Stomach (tissue), 9 donors: ENCODE data around the gene SERINC3. TPM values are rescaled to one million over a fixed set of nuclear protein-coding genes. Genes with fewer than 3 reads are reported as not detected.

Experiments used
- DNase-seq, 2 donors: peaks; one replicate each; pipeline versions ENCODE4 v3.0.0 to v3.0.0-alpha.2; 2013 to 2019
- H3K27ac ChIP-seq, 5 donors: fragments of 200-600 bp in 4 of 5; sonication (generic) in 4 of 5; one replicate each; pipeline ENCODE4 v1.5.1; 2013 to 2019; ENCODE audit warnings: mild to moderate bottlenecking in 1 of 5, moderate library complexity in 1 of 5
- H3K27me3 ChIP-seq, 3 donors: fragments of 200-600 bp; sonication (generic); one replicate each; pipeline ENCODE4 v1.5.1; 2017 to 2019; ENCODE audit warnings: mixed run types in 1 of 3
- H3K36me3 ChIP-seq, 4 donors: fragments of 200-600 bp; sonication (generic); 1 replicate in 3 of 4; 2 replicates in 1 of 4; pipeline ENCODE4 v1.5.1; 2016 to 2019
- H3K4me1 ChIP-seq, 4 donors: fragments of 200-600 bp; sonication (generic); one replicate each; pipeline ENCODE4 v1.5.1; 2016 to 2019
- H3K4me3 ChIP-seq, 4 donors: fragments of 200-600 bp; sonication (generic) in 3 of 4; one replicate each; pipeline ENCODE4 v1.5.1; 2016 to 2019; ENCODE audit warnings: mild to moderate bottlenecking in 1 of 4
- H3K9me3 ChIP-seq, 4 donors: fragments of 200-600 bp; sonication (generic); one replicate each; pipeline ENCODE4 v1.5.1; 2016 to 2019
- EP300 ChIP-seq: sonication (generic); formaldehyde crosslinking; IDR thresholded peaks from one replicate; pipeline ENCODE4 v1.6.1; 2017; ENCODE audit warnings: antibody characterized with exemption
- POLR2A ChIP-seq, 4 donors: fragments of 450-650 bp; IDR thresholded peaks; one replicate each; pipeline ENCODE4 v1.6.1; 2016; ENCODE audit warnings: antibody characterized with exemption in 4 of 4, control low read depth in 2 of 4, mild to moderate bottlenecking in 1 of 4, moderate library complexity in 1 of 4
- POLR2AphosphoS5 ChIP-seq, 3 donors: sonication (generic); formaldehyde crosslinking; IDR thresholded peaks; one replicate each; pipeline ENCODE4 v1.6.1; 2016; ENCODE audit warnings: antibody characterized with exemption in 3 of 3
- WGBS, 5 donors: extraction: QIAGEN DNeasy Blood & Tissue Kit in 3 of 5; methylation state at CpG; one replicate each; pipeline versions ENCODE4 v1.1.5 to v1.1.7; 2013 to 2018; 5-methylcytosine and 5-hydroxymethylcytosine counted together
- intact Hi-C: fragments of 100-400 bp; cut with DNase I; formaldehyde crosslinking; loops from one replicate; pipeline ENCODE4 v1.15.1; 2023; ENCODE audit warnings: low total_unique reads
- polyA plus RNA-seq, 3 donors: library from polyadenylated mRNA; stranded (reverse); fragments of 200-250 nt; gene quantifications; one replicate each; pipeline ENCODE4 v1.2.3, GENCODE V29; 2013
- total RNA-seq, 5 donors: library from RNA; depleted of rRNA; stranded (reverse); fragments of >200 nt; gene quantifications; one replicate each; pipeline versions ENCODE4 v1.1.0 to v1.2.3, GENCODE V29; 2014 to 2016
- TF ChIP-seq, protein P1 (sequence below), 7 experiments: fragments of 450-650 bp in 4 of 7; fragments of 200-600 bp in 3 of 7; sonication (generic) in 3 of 7; IDR thresholded peaks; one replicate each; pipeline ENCODE4 v1.5.1; 2016 to 2019; ENCODE audit warnings: antibody characterized with exemption in 7 of 7, control low read depth in 2 of 7, mild to moderate bottlenecking in 1 of 7
- donor health status: healthy with polysubstance abuse.
- donor health status: Bipolar disorder and iron deficiency.
- donor health status: healthy.

SERINC3 gene
- total and polyA plus RNA-seq, 8 donors = 9.6 to 109 (median 42.9) TPM

DNA sequence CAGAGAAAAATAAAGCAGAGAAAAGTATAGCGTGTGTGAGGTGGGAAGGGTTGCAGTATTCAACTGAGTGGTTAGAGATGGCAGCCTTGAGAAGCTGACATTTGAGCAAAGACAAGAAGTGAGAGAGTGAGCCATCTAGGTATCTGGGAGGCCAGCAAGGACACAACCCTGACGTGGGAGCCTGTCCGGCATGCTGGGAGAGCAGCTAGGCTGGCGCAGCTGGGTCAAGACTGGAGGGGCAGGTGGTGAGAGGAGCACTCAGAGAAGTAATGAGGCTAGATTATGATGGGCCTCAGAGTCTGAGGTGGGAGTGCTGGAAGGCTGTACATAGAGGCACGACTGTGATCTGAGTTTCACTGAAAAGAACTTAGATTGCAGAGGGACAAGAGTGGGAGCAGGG lies 33.3 kb downstream of the SERINC3 start:
- H3K4me1 ChIP-seq = peaks cover 0 to 22% (median 4%) of the 10 kb centered on the region in 4 donors
- H3K9me3 ChIP-seq = no peaks in the 10 kb centered on the region
- no peak for DNase-seq
- H3K36me3 ChIP-seq = peaks cover 44 to 100% (median 99%) of the 10 kb centered on the region in 4 donors
- no peak overlapping the region for H3K4me3 ChIP-seq
- intact Hi-C loops = no loop called here
- H3K27ac ChIP-seq = no peak overlapping the region
- WGBS, 5 donors = 89 to 94% (median 92%) methylated on average over 5 of the region's 5 CpGs
- TF ChIP-seq, protein P1, sequence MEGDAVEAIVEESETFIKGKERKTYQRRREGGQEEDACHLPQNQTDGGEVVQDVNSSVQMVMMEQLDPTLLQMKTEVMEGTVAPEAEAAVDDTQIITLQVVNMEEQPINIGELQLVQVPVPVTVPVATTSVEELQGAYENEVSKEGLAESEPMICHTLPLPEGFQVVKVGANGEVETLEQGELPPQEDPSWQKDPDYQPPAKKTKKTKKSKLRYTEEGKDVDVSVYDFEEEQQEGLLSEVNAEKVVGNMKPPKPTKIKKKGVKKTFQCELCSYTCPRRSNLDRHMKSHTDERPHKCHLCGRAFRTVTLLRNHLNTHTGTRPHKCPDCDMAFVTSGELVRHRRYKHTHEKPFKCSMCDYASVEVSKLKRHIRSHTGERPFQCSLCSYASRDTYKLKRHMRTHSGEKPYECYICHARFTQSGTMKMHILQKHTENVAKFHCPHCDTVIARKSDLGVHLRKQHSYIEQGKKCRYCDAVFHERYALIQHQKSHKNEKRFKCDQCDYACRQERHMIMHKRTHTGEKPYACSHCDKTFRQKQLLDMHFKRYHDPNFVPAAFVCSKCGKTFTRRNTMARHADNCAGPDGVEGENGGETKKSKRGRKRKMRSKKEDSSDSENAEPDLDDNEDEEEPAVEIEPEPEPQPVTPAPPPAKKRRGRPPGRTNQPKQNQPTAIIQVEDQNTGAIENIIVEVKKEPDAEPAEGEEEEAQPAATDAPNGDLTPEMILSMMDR (IDR thresholded peaks at IDR 0.05) = no peak
- no peak for TF ChIP-seq POLR2AphosphoS5 (IDR thresholded peaks at IDR 0.05)
- no peak for TF ChIP-seq EP300
- TF ChIP-seq POLR2A (IDR thresholded peaks at IDR 0.05) = no peak
- no peaks in the 10 kb centered on the region for H3K27me3 ChIP-seq

DNA sequence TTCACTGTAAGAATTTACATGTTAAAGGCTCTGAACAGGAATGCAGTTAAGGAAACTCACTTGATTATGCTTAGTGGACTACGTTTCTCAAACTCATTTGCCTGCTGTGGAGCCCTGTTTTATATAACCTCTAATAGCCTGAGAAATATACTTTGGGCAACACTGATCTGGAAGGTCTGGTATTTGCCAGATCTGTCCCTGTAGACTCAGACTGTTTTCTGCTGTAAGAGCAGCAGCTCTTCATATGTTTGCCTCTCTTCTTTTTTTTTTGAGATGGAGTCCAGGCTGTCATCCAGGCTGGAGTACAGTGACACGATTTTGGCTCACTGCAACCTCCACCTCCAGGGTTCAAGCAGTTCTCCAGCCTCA lies 36.1 kb downstream of the SERINC3 start:
- H3K27ac ChIP-seq = peak overlapping the region in 1 of 5 donors; percentile 21
- H3K27me3 ChIP-seq = no peaks in the 10 kb centered on the region
- WGBS, 5 donors = 47 to 77% (median 59%) methylated on average over 2 of the region's 2 CpGs
- peaks cover 0 to 7% (median 0%) of the 10 kb centered on the region in 4 donors for H3K4me1 ChIP-seq
- no peaks in the 10 kb centered on the region for H3K9me3 ChIP-seq
- H3K36me3 ChIP-seq = peaks cover 30 to 100% (median 98%) of the 10 kb centered on the region in 4 donors
- intact Hi-C loops = no loop called here
- TF ChIP-seq, protein P1 (IDR thresholded peaks at IDR 0.05) = no peak
- TF ChIP-seq POLR2A (IDR thresholded peaks at IDR 0.05) = no peak
- TF ChIP-seq EP300 = no peak
- no peak for TF ChIP-seq POLR2AphosphoS5 (IDR thresholded peaks at IDR 0.05)
- no peak for DNase-seq
- no peak overlapping the region for H3K4me3 ChIP-seq

DNA sequence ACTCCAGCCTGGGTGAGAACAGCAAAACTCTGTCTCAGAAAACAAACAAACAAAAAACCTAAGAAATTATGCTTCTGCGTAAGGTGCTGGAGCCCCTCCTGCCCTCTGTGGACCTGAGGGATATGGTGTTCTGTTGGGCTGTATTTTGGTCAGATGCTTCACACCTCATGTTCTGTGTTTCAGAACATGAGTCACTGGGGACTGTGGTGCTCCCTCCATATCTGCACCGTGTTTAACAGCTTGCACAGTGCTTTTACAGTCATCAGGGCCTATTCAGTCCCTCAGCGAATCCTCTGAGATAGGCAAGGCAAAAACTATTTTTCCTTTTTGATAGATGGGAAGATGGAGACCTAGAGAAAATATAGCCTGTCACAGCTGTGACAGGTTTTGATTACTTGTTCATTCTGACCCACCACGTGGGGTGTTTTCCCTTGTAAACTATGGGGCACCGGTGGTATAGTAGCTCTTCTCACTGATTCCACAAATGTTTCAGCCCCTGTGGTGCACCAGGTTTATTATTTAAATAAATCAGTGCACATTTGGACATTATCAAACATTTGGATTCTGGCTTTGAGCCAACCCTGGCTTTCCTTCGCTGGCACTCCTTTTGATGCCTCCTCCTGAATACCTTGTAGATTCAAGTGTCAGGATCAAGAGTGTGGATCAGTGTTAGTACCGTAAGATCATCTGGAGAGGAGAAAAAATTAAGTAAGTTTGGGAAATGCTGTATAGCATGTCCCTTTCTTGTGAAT lies 36.6 kb downstream of the SERINC3 start:
- WGBS, 5 donors = 74 to 87% (median 75%) methylated on average over 7 of the region's 7 CpGs
- intact Hi-C loops = no loop called here
- Histone ChIP-seq H3K4me3 (no peak overlapping the region), H3K27me3 (no peaks in the 10 kb centered on the region), H3K27ac (peak overlapping the region in 1 of 5 donors; percentile 21), H3K9me3 (no peaks in the 10 kb centered on the region), H3K4me1 (peaks cover 0 to 7% (median 0%) of the 10 kb centered on the region in 4 donors), H3K36me3 (peaks cover 35 to 100% (median 98%) of the 10 kb centered on the region in 4 donors)
- TF ChIP-seq EP300 (no peak), POLR2AphosphoS5 (IDR thresholded peaks at IDR 0.05) (no peak), POLR2A (IDR thresholded peaks at IDR 0.05) (no peak)
- TF ChIP-seq, protein P1 (IDR thresholded peaks at IDR 0.05) = no peak
- no peak for DNase-seq

DNA sequence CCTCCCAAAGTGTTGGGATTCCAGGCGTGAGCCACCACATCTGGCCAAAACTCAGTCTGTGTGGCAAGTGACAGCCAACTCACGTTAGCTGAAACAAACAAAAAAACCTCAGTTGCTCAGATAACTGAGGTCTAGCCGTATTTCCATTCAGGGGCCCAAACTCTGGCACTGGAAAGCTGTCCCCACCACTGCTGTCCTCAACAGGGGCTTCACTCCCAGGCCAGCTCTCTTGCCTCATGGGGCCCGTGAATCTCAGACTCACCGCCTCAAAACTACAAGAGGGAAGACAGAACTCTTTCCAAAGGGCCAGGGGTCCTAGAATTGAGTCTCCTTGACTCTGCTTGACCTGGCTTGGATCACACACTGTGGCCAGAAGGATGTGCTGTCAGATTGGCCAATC lies 38.8 kb downstream of the SERINC3 start:
- WGBS, 5 donors = 83 to 91% (median 90%) methylated on average over 5 of the region's 5 CpGs
- H3K4me3 ChIP-seq = no peak overlapping the region
- no peaks in the 10 kb centered on the region for H3K9me3 ChIP-seq
- peaks cover 0 to 7% (median 0%) of the 10 kb centered on the region in 4 donors for H3K4me1 ChIP-seq
- TF ChIP-seq, protein P1 (IDR thresholded peaks at IDR 0.05) = no peak
- no peak for TF ChIP-seq POLR2AphosphoS5 (IDR thresholded peaks at IDR 0.05)
- TF ChIP-seq POLR2A (IDR thresholded peaks at IDR 0.05) = no peak
- TF ChIP-seq EP300 = no peak
- H3K27me3 ChIP-seq = no peaks in the 10 kb centered on the region
- H3K27ac ChIP-seq = no peak overlapping the region
- no peak for DNase-seq
- intact Hi-C loops = no loop called here
- H3K36me3 ChIP-seq = peaks cover 21 to 87% (median 84%) of the 10 kb centered on the region in 4 donors
